ENCODE results near the gene TRAPPC10. TPM values are rescaled to one million over a fixed set of nuclear protein-coding genes. Genes with fewer than 3 reads are reported as not detected.
A peak's percentile ranks its signal among the peaks of the same experiment; 100 is the strongest.

Gene TRAPPC10
- total and polyA plus RNA-seq, 9 of the 15 experiments (the other 6 are each of a cell fraction or from before 2014, with no cell fraction given) = 1.1 to 33.8 (median 24.3) TPM

DNA sequence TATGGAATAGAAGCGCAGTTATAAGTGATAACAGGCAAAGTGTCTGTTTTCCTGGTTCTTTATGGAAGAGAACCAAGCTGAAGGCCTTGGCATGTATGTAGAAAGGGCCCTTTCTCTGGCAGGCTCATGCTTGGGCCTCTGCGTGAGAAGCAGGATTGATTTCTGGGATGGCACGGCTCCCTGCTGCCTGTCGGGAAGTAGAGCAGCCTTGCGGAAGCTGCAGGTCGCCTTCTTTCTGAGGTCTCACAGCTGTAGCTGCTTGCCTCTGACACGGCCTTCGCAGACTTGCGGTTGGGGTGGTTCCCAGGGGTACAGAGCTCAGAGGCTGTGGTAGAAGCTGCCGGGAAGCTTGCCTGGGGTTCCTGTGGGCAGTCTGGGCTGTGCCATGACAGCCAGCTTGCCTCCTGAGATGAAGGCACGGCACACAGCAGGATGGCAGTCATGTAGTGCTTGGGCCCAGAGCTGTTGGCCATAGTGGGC is 39.4 kb downstream of the TRAPPC10 start:
- Histone ChIP-seq H3K9me1 (ENCODE audit: control insufficient read depth, insufficient read depth, low read length) (no peaks in the 10 kb centered on the region), H2AFZ (ENCODE audit: low read depth, low read length) (no peak overlapping the region), H3K4me2 (ENCODE audit: insufficient read depth, low read length) (no peak overlapping the region), H3K27me3 (ENCODE audit: control insufficient read depth in 2 of 2, insufficient read depth in 2 of 2, low read length in 2 of 2) (no peaks in the 10 kb centered on the region), H3K27ac (ENCODE audit: extremely low read depth, low read depth, low read length) (no peak overlapping the region), H3K9ac (ENCODE audit: insufficient read depth in 1 of 2, low read depth in 2 of 2, low read length in 2 of 2) (peak overlapping the region in 1 of 2 experiments; percentile 64; a peak in 1 of 4 replicates), H3K4me3 (no peak overlapping the region), H3K79me2 (ENCODE audit: control insufficient read depth, insufficient read depth, low read length) (peaks cover 46% of the 10 kb centered on the region; the same call in 2 of the 3 replicates), H4K20me1 (replicated peaks; ENCODE audit: control insufficient read depth, insufficient read depth, low read length) (no peaks in the 10 kb centered on the region), H3K36me3 (ENCODE audit: control insufficient read depth, insufficient read depth, low read length) (peaks cover 89% of the 10 kb centered on the region), H3K9me3 (replicated peaks; ENCODE audit: control insufficient read depth, insufficient read depth, low read depth, low read length) (no peaks in the 10 kb centered on the region), H3K4me1 (replicated peaks in 1 of 2; ENCODE audit: control insufficient read depth in 2 of 2, insufficient read depth in 2 of 2, low read length in 2 of 2) (0 out of 5 replicates have a peak, but pooled peaks cover 0 to 5% of the 10 kb centered on the region in 2 experiments)
- intact Hi-C loops (cut with micrococcal nuclease) (no loop called here), in situ Hi-C loops (cut with MboI) (no loop called here)
- CTCF ChIA-PET (ENCODE audit: low intra/inter-chr PET ratio) = no interaction called here
- no peak for DNase-seq (ENCODE audit: extremely low read depth in 1 of 4, low spot score in 3 of 4)
- 96% methylated on average over 11 of the region's 11 CpGs for WGBS (ENCODE audit: insufficient coverage, low coverage, missing lambda C conversion rate)
- no peak for ATAC-seq
- no TSS peak for BruUV-seq (replicated peaks)
- FAIRE-seq = no peak
- TF ChIP-seq MYC (IDR thresholded peaks at IDR 0.05; ENCODE audit: low read depth, low read length) = no peak
- TF ChIP-seq MYC (CRISPR knock-in tag; IDR thresholded peaks at IDR 0.05; ENCODE audit: borderline replicate concordance, low read depth) = no peak
- 0 out of 2 replicates have a peak, but pooled peaks have one; percentile 24 for TF ChIP-seq POLR2G (IDR thresholded peaks at IDR 0.05; ENCODE audit: low read depth, low read length)
- POLR2A ChIA-PET = interaction anchor here (0.6 to 1.0 kb wide), 3 partner anchors 11 to 24 kb away, joined by 3 read pairs; no protein-coding TSS in a partner anchor

DNA sequence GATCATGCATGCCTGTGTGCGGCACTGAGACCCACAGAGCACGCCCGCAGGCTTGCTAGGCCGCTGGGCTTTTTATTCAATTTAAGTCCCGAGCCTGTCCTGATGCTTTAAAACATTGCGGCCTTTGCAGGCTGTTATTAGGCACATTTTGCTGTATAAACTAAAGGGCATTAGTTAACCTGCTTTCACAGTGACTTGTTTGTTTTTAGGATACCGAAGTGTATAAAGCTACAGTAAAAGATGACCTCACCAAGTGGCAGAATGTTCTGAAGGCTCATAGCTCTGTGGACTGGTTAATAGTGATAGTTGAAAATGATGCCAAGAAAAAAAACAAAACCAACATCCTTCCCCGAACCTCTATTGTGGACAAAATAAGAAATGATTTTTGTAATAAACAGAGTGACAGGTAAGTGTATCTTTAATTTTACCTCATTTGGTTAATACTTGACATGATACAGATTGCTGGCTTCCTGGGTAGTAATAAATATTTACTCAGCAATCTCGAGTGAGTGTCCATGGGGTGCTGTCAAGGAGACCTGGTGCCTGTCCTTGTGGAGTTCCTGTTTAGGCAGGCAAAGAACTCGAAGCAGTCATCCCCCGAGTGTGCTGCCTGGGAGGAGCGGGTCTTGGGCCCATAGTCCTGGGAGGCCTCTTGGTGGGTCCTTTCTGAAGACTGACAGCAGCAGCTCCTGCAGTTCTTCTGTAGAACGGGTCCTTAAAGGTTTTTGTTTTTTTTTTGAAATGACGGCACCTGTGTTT is 40.1 kb downstream of the TRAPPC10 start:
- no peak overlapping the region for H3K4me2 ChIP-seq (ENCODE audit: insufficient read depth, low read length)
- H3K36me3 ChIP-seq (ENCODE audit: control insufficient read depth, insufficient read depth, low read length) = peaks cover 90% of the 10 kb centered on the region
- H3K79me2 ChIP-seq (ENCODE audit: control insufficient read depth, insufficient read depth, low read length) = peaks cover 45% of the 10 kb centered on the region; the same call in 2 of the 3 replicates
- H3K27me3 ChIP-seq (ENCODE audit: control insufficient read depth in 2 of 2, insufficient read depth in 2 of 2, low read length in 2 of 2) = no peaks in the 10 kb centered on the region
- no peak overlapping the region for H3K4me3 ChIP-seq
- no peak for DNase-seq (ENCODE audit: extremely low read depth in 1 of 4, low spot score in 3 of 4)
- no peaks in the 10 kb centered on the region for H3K9me3 ChIP-seq (replicated peaks; ENCODE audit: control insufficient read depth, insufficient read depth, low read depth, low read length)
- POLR2A ChIA-PET = interaction anchor here (0.6 to 1.3 kb wide), 2 partner anchors 13 to 24 kb away, joined by 3 read pairs; no protein-coding TSS in a partner anchor
- H3K27ac ChIP-seq (ENCODE audit: extremely low read depth, low read depth, low read length) = no peak overlapping the region
- 0 out of 5 replicates have a peak, but pooled peaks cover 0 to 5% of the 10 kb centered on the region in 2 experiments for H3K4me1 ChIP-seq (replicated peaks in 1 of 2; ENCODE audit: control insufficient read depth in 2 of 2, insufficient read depth in 2 of 2, low read length in 2 of 2)
- intact Hi-C loops (cut with micrococcal nuclease) = no loop called here
- BruUV-seq (replicated peaks) = no TSS peak
- 94% methylated on average over 14 of the region's 14 CpGs for WGBS (ENCODE audit: insufficient coverage, low coverage, missing lambda C conversion rate)
- in situ Hi-C loops (cut with MboI) = no loop called here
- CTCF ChIA-PET (ENCODE audit: low intra/inter-chr PET ratio) = no interaction called here
- no peak; the same call in 2 of the 3 replicates for ATAC-seq
- no peaks in the 10 kb centered on the region for H3K9me1 ChIP-seq (ENCODE audit: control insufficient read depth, insufficient read depth, low read length)
- no peak for FAIRE-seq
- no peak overlapping the region for H3K9ac ChIP-seq (ENCODE audit: insufficient read depth in 1 of 2, low read depth in 2 of 2, low read length in 2 of 2)
- H4K20me1 ChIP-seq (replicated peaks; ENCODE audit: control insufficient read depth, insufficient read depth, low read length) = no peaks in the 10 kb centered on the region
- H2AFZ ChIP-seq (ENCODE audit: low read depth, low read length) = no peak overlapping the region
- TF ChIP-seq XRCC4 (IDR thresholded peaks at IDR 0.05; ENCODE audit: extremely low read depth, insufficient read depth, insufficient read length) = no peak
- TF ChIP-seq TGIF2 (CRISPR knock-in tag; IDR thresholded peaks at IDR 0.05) = no peak
- no peak for TF ChIP-seq HDAC3 (IDR thresholded peaks at IDR 0.05; ENCODE audit: borderline replicate concordance, partially characterized antibody)
- no peak for TF ChIP-seq NFIX (CRISPR knock-in tag; IDR thresholded peaks at IDR 0.05; ENCODE audit: low read depth)
- no peak for TF ChIP-seq STAG1 (CRISPR knock-in tag; IDR thresholded peaks at IDR 0.05; ENCODE audit: borderline replicate concordance)
- TF ChIP-seq ZNF57 (CRISPR knock-in tag; IDR thresholded peaks at IDR 0.05) = no peak
- TF ChIP-seq GTF2F1 (IDR thresholded peaks at IDR 0.05; ENCODE audit: low read depth, low read length) = no peak
- TF ChIP-seq DNMT1 (IDR thresholded peaks at IDR 0.05) = no peak
- TF ChIP-seq ATF1 (CRISPR knock-in tag; IDR thresholded peaks at IDR 0.05) = no peak
- no peak for TF ChIP-seq ATF1 (tag; IDR thresholded peaks at IDR 0.05)
- TF ChIP-seq, protein P1, sequence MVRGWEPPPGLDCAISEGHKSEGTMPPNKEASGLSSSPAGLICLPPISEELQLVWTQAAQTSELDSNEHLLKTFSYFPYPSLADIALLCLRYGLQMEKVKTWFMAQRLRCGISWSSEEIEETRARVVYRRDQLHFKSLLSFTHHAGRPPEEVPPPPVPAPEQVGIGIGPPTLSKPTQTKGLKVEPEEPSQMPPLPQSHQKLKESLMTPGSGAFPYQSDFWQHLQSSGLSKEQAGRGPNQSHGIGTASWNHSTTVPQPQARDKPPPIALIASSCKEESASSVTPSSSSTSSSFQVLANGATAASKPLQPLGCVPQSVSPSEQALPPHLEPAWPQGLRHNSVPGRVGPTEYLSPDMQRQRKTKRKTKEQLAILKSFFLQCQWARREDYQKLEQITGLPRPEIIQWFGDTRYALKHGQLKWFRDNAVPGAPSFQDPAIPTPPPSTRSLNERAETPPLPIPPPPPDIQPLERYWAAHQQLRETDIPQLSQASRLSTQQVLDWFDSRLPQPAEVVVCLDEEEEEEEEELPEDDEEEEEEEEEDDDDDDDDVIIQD (CRISPR knock-in tag; IDR thresholded peaks at IDR 0.05) = no peak

All from K562 (cell line).